Measurements from ENCODE around the gene XYLT1. TPM values are rescaled to one million over a fixed set of nuclear protein-coding genes. Genes with fewer than 3 reads are reported as not detected.

Gene XYLT1
- total RNA-seq, 1 donor from 2014 or later = under 0.01 TPM

GRCh38 chr16:17257426-17258023 lies 213.2 kb downstream of the XYLT1 start:
- Histone ChIP-seq H3K27me3 (ENCODE audit: control insufficient read depth, insufficient read depth, low read length) (no peaks in the 10 kb centered on the region), H3K4me3 (ENCODE audit: low read depth, low read length) (no peak overlapping the region), H3K36me3 (ENCODE audit: control insufficient read depth, insufficient read depth, low read length) (no peaks in the 10 kb centered on the region)
- DNase-seq (ENCODE audit: low read depth) (no peak), FAIRE-seq (no peak)
- TF ChIP-seq CTCF (IDR thresholded peaks at IDR 0.05; ENCODE audit: insufficient read depth, low read length, severe bottlenecking) = no peak

GRCh38 chr16:17252701-17253100 lies 218.1 kb downstream of the XYLT1 start:
- DNase-seq (ENCODE audit: low read depth) = no peak
- no peak for TF ChIP-seq CTCF (IDR thresholded peaks at IDR 0.05; ENCODE audit: insufficient read depth, low read length, severe bottlenecking)
- Histone ChIP-seq H3K27me3 (ENCODE audit: control insufficient read depth, insufficient read depth, low read length) (no peaks in the 10 kb centered on the region), H3K4me3 (ENCODE audit: low read depth, low read length) (no peak overlapping the region), H3K36me3 (ENCODE audit: control insufficient read depth, insufficient read depth, low read length) (no peaks in the 10 kb centered on the region)
- FAIRE-seq = no peak

DNA sequence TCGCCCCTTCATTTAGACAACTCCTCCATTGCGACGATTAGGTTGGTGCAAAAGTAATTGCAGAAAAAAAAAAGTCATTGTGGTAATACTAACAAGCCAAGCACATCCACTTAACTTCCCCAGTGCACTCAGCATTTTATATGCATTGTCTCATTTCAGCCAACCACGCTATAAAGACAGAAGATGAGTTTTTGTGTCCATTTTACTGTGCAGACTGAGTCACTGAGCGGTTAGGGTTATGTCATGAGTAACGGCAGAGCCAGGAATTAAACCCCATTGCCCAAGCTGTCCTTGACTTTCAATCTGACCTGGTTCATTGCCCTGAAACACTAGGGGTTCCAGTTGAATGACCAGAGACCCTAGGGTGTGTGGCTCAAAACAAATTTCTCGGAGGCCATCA lies 218.7 kb downstream of the XYLT1 start:
- DNase-seq (ENCODE audit: low read depth) (no peak), FAIRE-seq (no peak)
- no peak for TF ChIP-seq CTCF (IDR thresholded peaks at IDR 0.05; ENCODE audit: insufficient read depth, low read length, severe bottlenecking)
- Histone ChIP-seq H3K36me3 (ENCODE audit: control insufficient read depth, insufficient read depth, low read length) (no peaks in the 10 kb centered on the region), H3K4me3 (ENCODE audit: low read depth, low read length) (no peak overlapping the region), H3K27me3 (ENCODE audit: control insufficient read depth, insufficient read depth, low read length) (no peaks in the 10 kb centered on the region)

GRCh38 chr16:17251496-17251895 lies 219.3 kb downstream of the XYLT1 start:
- Histone ChIP-seq H3K36me3 (ENCODE audit: control insufficient read depth, insufficient read depth, low read length) (no peaks in the 10 kb centered on the region), H3K4me3 (ENCODE audit: low read depth, low read length) (no peak overlapping the region), H3K27me3 (ENCODE audit: control insufficient read depth, insufficient read depth, low read length) (no peaks in the 10 kb centered on the region)
- FAIRE-seq = no peak
- no peak for DNase-seq (ENCODE audit: low read depth)
- no peak for TF ChIP-seq CTCF (IDR thresholded peaks at IDR 0.05; ENCODE audit: insufficient read depth, low read length, severe bottlenecking)

- TF ChIP-seq CTCF (IDR thresholded peaks at IDR 0.05; ENCODE audit: insufficient read depth, low read length, severe bottlenecking) = no peak
- Histone ChIP-seq H3K27me3 (ENCODE audit: control insufficient read depth, insufficient read depth, low read length) (no peaks in the 10 kb centered on the region), H3K4me3 (ENCODE audit: low read depth, low read length) (no peak overlapping the region), H3K36me3 (ENCODE audit: control insufficient read depth, insufficient read depth, low read length) (no peaks in the 10 kb centered on the region)
- no peak for FAIRE-seq
- no peak for DNase-seq (ENCODE audit: low read depth)
Observed at GRCh38 chr16:17246974-17247732, 223.6 kb downstream of the XYLT1 start.

Measured in bronchial epithelial cell (primary cell).